Fibroblast of villous mesenchyme (primary cell): ENCODE data around the gene SH2B2. TPM values are rescaled to one million over a fixed set of nuclear protein-coding genes. Genes with fewer than 3 reads are reported as not detected.

Source experiments
- DNase-seq: peaks from one replicate; pipeline ENCODE4 v3.0.0-alpha.2; 2010; ENCODE audit warnings: low read depth
- H3K4me3 ChIP-seq: 2 replicates; pipeline ENCODE4 v1.5.1; 2011; ENCODE audit warnings: low read depth, mild to moderate bottlenecking, low read length
- total RNA-seq: library from RNA; depleted of rRNA; stranded (reverse); fragments of >200 nt; gene quantifications from 2 replicates; pipeline ENCODE4 v1.2.3, GENCODE V29; 2012
- TF ChIP-seq, protein P1 (sequence below): IDR thresholded peaks from 2 replicates; pipeline ENCODE4 v1.5.1; 2012; ENCODE audit warnings: low read depth, mild to moderate bottlenecking, low read length; ENCODE audit not compliant: insufficient read depth

The SH2B2 gene
- total RNA-seq, 1 donor, result 0.43 TPM

DNA sequence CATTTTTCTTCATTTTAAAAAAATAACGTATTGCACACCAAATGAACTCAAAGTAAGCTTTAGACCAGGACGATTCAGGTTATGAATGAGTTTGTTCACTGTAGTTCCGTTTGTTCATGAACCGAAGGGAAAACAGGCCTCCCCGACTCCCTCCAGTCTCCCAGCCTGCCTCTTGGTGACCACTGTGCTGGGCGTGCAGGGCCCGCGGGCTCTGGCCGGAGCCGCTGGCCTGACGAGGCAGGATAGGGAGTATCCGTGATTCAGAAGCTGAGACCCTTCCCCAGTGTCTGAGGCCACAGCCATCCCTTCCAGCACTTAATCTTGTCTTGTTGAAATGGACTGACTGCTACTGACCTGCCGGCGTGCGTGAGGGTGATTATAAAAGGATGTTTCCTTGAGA, 30.8 kb upstream of the SH2B2 start:
- H3K4me3 ChIP-seq, result no peak overlapping the region
- DNase-seq, result no peak

GRCh38 chr7:102258073-102258748, 28.5 kb upstream of the SH2B2 start:
- H3K4me3 ChIP-seq, result no peak overlapping the region
- TF ChIP-seq, protein P1, sequence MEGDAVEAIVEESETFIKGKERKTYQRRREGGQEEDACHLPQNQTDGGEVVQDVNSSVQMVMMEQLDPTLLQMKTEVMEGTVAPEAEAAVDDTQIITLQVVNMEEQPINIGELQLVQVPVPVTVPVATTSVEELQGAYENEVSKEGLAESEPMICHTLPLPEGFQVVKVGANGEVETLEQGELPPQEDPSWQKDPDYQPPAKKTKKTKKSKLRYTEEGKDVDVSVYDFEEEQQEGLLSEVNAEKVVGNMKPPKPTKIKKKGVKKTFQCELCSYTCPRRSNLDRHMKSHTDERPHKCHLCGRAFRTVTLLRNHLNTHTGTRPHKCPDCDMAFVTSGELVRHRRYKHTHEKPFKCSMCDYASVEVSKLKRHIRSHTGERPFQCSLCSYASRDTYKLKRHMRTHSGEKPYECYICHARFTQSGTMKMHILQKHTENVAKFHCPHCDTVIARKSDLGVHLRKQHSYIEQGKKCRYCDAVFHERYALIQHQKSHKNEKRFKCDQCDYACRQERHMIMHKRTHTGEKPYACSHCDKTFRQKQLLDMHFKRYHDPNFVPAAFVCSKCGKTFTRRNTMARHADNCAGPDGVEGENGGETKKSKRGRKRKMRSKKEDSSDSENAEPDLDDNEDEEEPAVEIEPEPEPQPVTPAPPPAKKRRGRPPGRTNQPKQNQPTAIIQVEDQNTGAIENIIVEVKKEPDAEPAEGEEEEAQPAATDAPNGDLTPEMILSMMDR, result no peak
- no peak for DNase-seq

More for the DNA sequence above, 30.8 kb upstream of the SH2B2 start:
- TF ChIP-seq, protein P1, result no peak

DNA sequence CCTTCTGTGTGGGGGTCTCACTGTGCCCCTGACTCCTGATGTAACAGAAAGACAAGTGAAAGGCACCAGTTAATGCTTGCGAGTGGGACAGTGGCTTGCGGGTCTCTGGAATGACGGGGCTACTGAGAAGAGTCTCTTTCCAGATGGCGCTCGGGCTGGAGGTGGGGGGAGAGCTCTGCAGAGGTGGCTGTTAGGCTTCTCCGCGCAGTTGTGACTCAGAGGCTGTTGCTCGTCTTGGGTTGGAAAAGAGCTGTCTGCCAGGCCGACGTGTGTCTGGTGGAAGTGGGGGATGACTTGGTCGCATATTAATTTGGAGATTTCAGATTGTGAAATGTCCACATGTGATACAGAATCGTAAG, 27.9 kb upstream of the SH2B2 start:
- peak; percentile 9 for DNase-seq
- H3K4me3 ChIP-seq, result no peak overlapping the region
- TF ChIP-seq, protein P1, result no peak

DNA sequence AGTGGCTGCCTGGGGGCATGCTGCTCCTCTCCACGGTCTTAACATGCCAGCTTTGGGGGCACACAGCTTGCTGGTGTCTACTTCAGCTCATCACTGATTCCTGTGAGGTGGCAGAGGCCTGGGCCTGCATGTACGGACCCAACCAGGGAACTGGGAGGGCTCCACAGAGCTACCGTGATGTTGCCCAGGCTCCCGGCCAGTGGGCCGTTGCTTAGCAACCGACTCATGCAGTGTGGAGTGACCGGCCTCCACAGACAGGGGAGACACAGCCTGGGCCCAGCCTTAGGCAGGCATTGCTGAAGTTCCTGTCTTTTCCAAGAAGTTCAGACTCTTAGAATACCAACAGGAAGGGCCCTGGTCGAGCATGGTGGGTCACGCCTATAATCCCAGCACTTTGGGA, 25.8 kb upstream of the SH2B2 start:
- TF ChIP-seq, protein P1, result no peak
- DNase-seq, result peak; percentile 39
- H3K4me3 ChIP-seq, result no peak overlapping the region

DNA sequence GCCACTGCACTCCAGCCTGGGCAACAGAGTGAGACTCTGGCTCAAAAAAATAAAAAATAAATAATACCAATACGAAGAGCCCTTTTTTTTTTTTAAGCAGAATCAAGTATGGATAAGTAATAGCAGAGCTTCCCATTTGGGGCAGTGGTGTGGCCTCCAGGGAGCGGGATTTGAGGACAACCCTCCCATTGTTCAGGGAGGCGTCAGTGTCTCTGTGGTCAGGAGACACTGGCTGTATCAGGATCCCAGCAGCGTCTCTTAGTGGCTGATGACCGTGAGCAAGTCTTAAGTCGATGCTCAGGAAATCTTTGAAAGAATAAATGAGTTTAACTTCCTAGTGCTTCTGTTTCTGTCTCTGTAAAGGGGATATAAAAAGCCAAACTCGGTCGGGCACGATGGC, 25.2 kb upstream of the SH2B2 start:
- TF ChIP-seq, protein P1, result no peak
- H3K4me3 ChIP-seq, result no peak overlapping the region
- DNase-seq, result no peak

DNA sequence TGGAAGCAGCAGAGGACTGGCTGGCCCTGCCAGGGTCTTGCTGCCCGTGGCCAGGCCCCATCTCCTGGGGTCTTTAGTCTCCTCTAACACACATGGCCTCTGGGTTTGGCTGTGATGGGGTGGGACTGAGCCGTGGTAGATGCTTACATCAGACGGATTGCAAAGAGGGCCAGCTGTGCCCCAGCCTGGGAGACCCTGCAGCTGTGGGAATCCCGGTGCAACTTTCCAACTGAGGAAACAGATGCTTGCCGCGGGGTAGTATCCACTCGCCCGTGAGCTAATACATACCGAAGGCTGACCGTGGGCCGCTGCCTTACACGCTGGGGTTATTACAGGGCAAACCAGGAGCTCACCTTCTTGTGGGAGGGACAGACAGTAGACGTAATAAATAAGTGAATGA, 24.1 kb upstream of the SH2B2 start:
- H3K4me3 ChIP-seq, result no peak overlapping the region
- TF ChIP-seq, protein P1, result no peak
- no peak for DNase-seq

- TF ChIP-seq, protein P1, result no peak
- H3K4me3 ChIP-seq, result no peak overlapping the region
- DNase-seq, result peak; percentile 18
Observed at GRCh38 chr7:102264367-102264891, 22.2 kb upstream of the SH2B2 start.
